Activated B cell treated with CpG ODN at 0.5 μM for 24 hours (primary cell): ENCODE data around the gene TOLLIP. TPM values are rescaled to one million over a fixed set of nuclear protein-coding genes. Genes with fewer than 3 reads are reported as not detected.

ENCODE experiments used
- ATAC-seq: fragments of 200-7000 bp; cut with Tn5 transposase; one replicate; pipeline ENCODE4 v1.10.0; 2021; ENCODE audit warnings: low read depth, mild to moderate bottlenecking, moderate library complexity
- CTCF ChIA-PET: fragments of 350-600 bp; sonication (Branson Sonifier 250); formaldehyde crosslinking; loops from one replicate; lab custom pipeline; 2021; ENCODE audit warnings: antibody characterized with exemption; lab: Charles Lee
- POLR2A ChIA-PET: fragments of 350-600 bp; sonication (Branson Sonifier 250); formaldehyde crosslinking; loops from one replicate; lab custom pipeline; 2021; ENCODE audit warnings: antibody characterized with exemption; lab: Charles Lee
- DNase-seq: peaks from one replicate; pipeline ENCODE4 v3.0.0; 2022
- H3K27ac Mint-ChIP-seq: one replicate; pipeline ENCODE4 v1.8.0; 2020; ENCODE audit warnings: mixed read lengths
- H3K27me3 Mint-ChIP-seq: one replicate; pipeline ENCODE4 v1.8.0; 2021; ENCODE audit warnings: mixed read lengths
- H3K36me3 Mint-ChIP-seq: one replicate; pipeline ENCODE4 v1.8.0; 2021; ENCODE audit warnings: low read depth, mixed read lengths
- H3K4me1 Mint-ChIP-seq: one replicate; pipeline ENCODE4 v1.8.0; 2021; ENCODE audit warnings: mixed read lengths
- H3K4me3 Mint-ChIP-seq: one replicate; pipeline ENCODE4 v1.8.0; 2020; ENCODE audit warnings: mild to moderate bottlenecking, mixed read lengths
- H3K9me3 Mint-ChIP-seq: one replicate; pipeline ENCODE4 v1.8.0; 2020; ENCODE audit warnings: mixed read lengths
- intact Hi-C: fragments of 100-400 bp; cut with micrococcal nuclease; formaldehyde crosslinking; loops from one replicate; pipeline ENCODE4 v1.15.1; 2024
- total RNA-seq: library from RNA; stranded (reverse); gene quantifications from 2 replicates; pipeline ENCODE4 v1.2.3, GENCODE V29; 2022
- TF ChIP-seq, protein P1 (sequence below): fragments of 200-600 bp; IDR thresholded peaks from one replicate; pipeline ENCODE4 v1.8.0; 2022; ENCODE audit warnings: antibody characterized with exemption, mild to moderate bottlenecking

TOLLIP gene
- total RNA-seq, 1 donor from 2014 or later: 46.4 TPM

DNA sequence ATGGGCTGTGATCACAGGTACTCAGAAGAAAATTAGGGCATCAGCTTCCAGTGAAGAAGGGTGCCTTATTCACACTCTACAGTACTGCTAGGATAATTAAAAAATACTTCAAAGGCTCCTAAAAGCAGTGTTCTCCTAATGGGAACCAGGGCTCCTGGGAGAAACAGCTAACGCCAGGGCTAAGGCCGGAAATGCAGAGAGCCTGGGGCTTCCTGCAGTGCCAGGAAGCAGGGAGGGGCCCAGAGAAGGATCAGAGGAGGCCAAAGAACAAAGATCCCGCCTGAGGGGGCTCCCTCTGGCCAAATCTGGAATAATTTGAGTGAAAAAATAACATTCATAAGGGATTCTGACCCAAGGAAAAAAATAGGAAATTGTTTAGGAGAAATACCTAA lies 27.5 kb downstream of the TOLLIP start:
- TF ChIP-seq, protein P1, sequence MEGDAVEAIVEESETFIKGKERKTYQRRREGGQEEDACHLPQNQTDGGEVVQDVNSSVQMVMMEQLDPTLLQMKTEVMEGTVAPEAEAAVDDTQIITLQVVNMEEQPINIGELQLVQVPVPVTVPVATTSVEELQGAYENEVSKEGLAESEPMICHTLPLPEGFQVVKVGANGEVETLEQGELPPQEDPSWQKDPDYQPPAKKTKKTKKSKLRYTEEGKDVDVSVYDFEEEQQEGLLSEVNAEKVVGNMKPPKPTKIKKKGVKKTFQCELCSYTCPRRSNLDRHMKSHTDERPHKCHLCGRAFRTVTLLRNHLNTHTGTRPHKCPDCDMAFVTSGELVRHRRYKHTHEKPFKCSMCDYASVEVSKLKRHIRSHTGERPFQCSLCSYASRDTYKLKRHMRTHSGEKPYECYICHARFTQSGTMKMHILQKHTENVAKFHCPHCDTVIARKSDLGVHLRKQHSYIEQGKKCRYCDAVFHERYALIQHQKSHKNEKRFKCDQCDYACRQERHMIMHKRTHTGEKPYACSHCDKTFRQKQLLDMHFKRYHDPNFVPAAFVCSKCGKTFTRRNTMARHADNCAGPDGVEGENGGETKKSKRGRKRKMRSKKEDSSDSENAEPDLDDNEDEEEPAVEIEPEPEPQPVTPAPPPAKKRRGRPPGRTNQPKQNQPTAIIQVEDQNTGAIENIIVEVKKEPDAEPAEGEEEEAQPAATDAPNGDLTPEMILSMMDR: no peak
- intact Hi-C loops: no loop called here
- H3K4me3 Mint-ChIP-seq: no peak overlapping the region
- H3K4me1 Mint-ChIP-seq: no peaks in the 10 kb centered on the region
- DNase-seq: no peak
- ChIA-PET CTCF (no interaction called here), POLR2A (no interaction called here)
- ATAC-seq: no peak
- H3K36me3 Mint-ChIP-seq: peaks cover 78% of the 10 kb centered on the region
- no peaks in the 10 kb centered on the region for H3K9me3 Mint-ChIP-seq
- no peaks in the 10 kb centered on the region for H3K27me3 Mint-ChIP-seq
- H3K27ac Mint-ChIP-seq: no peak overlapping the region

DNA sequence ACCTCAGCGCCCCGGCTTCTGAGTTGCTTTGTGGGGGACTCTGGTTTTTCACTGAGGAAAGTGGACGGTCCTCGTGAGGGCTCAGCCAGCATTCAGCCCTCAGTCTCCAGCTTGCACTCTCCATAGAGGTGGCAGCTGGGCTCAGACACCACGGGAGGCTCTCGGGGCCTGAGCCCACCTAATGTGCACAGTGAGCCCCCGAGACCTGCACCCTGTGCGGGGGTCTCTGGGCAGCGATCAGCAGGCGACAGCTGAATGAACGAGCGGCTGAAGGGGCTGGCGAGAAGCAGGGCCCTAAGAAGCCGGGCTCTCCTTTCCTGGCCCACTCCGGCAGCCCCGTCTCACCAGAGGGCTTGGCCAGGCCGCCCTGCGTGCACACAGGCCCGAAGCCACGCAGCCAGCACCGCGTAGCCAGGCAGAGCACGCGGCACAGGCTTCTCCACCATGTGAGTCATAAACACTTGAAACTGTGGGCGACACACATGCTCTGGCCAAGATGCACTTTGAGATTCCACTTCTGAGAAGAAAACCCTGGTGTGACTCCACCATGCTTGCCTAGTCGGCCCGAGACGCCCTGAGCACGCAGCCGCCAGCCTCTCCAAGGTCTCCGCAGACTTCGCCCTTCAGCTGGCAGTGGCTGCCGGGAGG lies 28.0 kb downstream of the TOLLIP start:
- ATAC-seq (no peak), DNase-seq (no peak)
- H3K4me1 Mint-ChIP-seq: no peaks in the 10 kb centered on the region
- TF ChIP-seq, protein P1: no peak
- ChIA-PET CTCF (no interaction called here), POLR2A (no interaction called here)
- H3K9me3 Mint-ChIP-seq: no peaks in the 10 kb centered on the region
- H3K27me3 Mint-ChIP-seq: no peaks in the 10 kb centered on the region
- H3K4me3 Mint-ChIP-seq: no peak overlapping the region
- H3K27ac Mint-ChIP-seq: no peak overlapping the region
- intact Hi-C loops: no loop called here
- peaks cover 78% of the 10 kb centered on the region for H3K36me3 Mint-ChIP-seq

DNA sequence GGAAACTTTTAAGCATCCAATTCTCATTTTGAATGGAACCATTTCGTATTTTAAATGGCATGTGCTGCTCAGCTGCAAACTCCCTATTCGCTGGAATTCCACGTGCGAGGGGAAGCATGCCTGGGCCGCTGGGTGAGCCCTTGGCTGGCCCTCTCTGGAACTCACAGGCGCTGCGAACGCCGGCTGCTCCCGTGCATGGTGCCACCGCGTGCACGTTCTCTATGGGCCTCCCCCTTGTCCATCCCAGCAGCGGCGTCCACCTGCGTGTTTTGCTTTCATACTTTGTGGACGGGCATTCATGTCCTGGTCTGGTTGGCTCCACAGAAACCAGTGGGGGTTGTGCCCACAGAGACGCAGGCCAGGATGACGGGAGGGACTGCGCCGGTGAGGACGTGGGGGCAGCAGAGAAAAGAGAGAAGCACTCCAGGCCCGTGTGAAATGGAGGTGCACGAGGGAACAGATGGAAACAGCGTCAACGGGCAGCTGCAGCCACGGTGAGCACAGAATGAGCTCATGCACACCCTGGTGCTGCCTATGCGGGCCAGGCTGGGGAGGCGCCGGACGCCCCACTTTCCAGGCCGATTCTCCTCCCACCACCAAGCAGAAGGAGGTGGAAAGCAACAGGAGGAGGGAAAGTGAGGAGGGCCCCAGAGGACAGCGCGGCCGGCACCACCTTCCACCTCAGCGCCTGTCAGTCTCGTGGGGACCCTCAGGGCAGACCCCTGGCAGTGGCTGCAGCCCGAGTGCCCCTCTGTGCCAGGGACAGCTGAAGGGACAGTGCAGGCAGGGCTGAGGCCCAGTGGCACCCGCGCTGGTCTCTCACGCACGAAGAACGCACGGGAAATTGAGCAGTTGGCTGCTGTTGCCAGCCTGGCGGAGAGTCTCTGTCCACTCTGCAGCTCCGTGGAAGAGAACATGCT lies 29.1 kb downstream of the TOLLIP start:
- Mint-ChIP-seq H3K27ac (no peak overlapping the region), H3K4me3 (no peak overlapping the region), H3K36me3 (peaks cover 78% of the 10 kb centered on the region), H3K9me3 (no peaks in the 10 kb centered on the region), H3K4me1 (no peaks in the 10 kb centered on the region), H3K27me3 (no peaks in the 10 kb centered on the region)
- no peak for ATAC-seq
- DNase-seq: no peak
- intact Hi-C loops: no loop called here
- ChIA-PET POLR2A (no interaction called here), CTCF (no interaction called here)
- TF ChIP-seq, protein P1: no peak

DNA sequence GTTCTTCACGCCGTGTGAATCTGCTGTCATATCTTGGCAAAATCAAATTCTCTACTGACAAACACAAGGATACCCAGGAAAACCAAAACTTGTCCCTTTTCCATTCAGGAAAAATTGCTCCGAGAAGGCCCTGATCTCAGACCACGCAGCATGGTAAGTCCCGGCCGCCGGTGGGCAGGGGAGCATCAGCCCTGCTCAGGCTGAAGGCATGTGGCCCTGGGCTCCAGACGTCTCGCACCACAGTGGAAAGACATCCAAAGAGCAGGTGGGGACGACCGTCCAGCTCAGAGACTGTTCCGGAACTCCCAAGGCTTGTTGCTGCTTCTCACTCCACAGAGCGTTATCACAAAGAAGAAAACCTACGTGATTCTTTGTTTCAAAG lies 29.8 kb downstream of the TOLLIP start:
- Mint-ChIP-seq H3K36me3 (peaks cover 74% of the 10 kb centered on the region), H3K4me3 (no peak overlapping the region), H3K9me3 (no peaks in the 10 kb centered on the region), H3K27me3 (no peaks in the 10 kb centered on the region), H3K4me1 (no peaks in the 10 kb centered on the region), H3K27ac (no peak overlapping the region)
- ATAC-seq (no peak), DNase-seq (no peak)
- TF ChIP-seq, protein P1: no peak
- POLR2A ChIA-PET: no interaction called here
- intact Hi-C loops: no loop called here
- CTCF ChIA-PET: no interaction called here
